ENCODE measurements around the gene GPR162. TPM values are rescaled to one million over a fixed set of nuclear protein-coding genes. Genes with fewer than 3 reads are reported as not detected.
"Not testable (repeated sequence)": the region's sequence is repeated elsewhere in the genome, so short reads cannot be mapped to it uniquely, and the experiment has no call there.

Gene GPR162
- total RNA-seq, 2 experiments from 2014 or later, result not detected

GRCh38 chr12:6874015-6874368 lies 52.4 kb downstream of the GPR162 start:
- H3K4me1 Mint-ChIP-seq, result peaks cover 55% of the 10 kb centered on the region
- DNase-seq, H3K9me3 Mint-ChIP-seq, H3K27me3 Mint-ChIP-seq: not testable (repeated sequence)
- peak overlapping the region; percentile 84 for H3K27ac Mint-ChIP-seq
- peak overlapping the region; percentile 93 for H3K4me3 Mint-ChIP-seq
- POLR2A ChIA-PET, result interaction anchor here (1.2 to 4.4 kb wide), 12 partner anchors 8 to 185 kb away, joined by 3 to 69 read pairs (median 8); partner anchors contain the start of genes C12orf57, LRRC23, MLF2 and RNU7-1
- H3K36me3 Mint-ChIP-seq (ENCODE audit: low read depth), result peaks cover 53% of the 10 kb centered on the region
- CTCF ChIA-PET, result interaction anchor here (1.3 to 8.4 kb wide), 6 partner anchors 18 to 238 kb away, joined by 3 to 120 read pairs (median 14); partner anchors contain the start of genes CD4 and LRRC23

Other genes starting within 250 kb of the GPR162 start
- gene CHD4, start 214.4 kb upstream of the GPR162 start, total RNA-seq, result 100 to 1,000 TPM; 223 to 234 TPM
- gene LPAR5, start 185.9 kb upstream of the GPR162 start, total RNA-seq, result 1 to 10 TPM; 7.8 to 8.0 TPM
- gene ACRBP, start 174.4 kb upstream of the GPR162 start, total RNA-seq, result 1 to 10 TPM; 1.8 TPM
- gene ING4, start 158.7 kb upstream of the GPR162 start, total RNA-seq, result 10 to 100 TPM; 32.2 to 33.8 TPM
- gene ZNF384, start 132.4 kb upstream of the GPR162 start, total RNA-seq, result 10 to 100 TPM; 69.5 to 78.1 TPM
- not detected for gene PIANP, start 121.0 kb upstream of the GPR162 start, total RNA-seq
- 10 to 100 TPM; 28.4 to 29.0 TPM for gene COPS7A, start 97.8 kb upstream of the GPR162 start, total RNA-seq
- 100 to 1,000 TPM; 101 to 108 TPM for gene MLF2, start 68.7 kb upstream of the GPR162 start, total RNA-seq
- 10 to 100 TPM; 47.0 to 49.6 TPM for gene PTMS, start 55.5 kb upstream of the GPR162 start, total RNA-seq
- 10 to 100 TPM; 91.9 TPM for gene LAG3, start 49.3 kb upstream of the GPR162 start, total RNA-seq
- 100 to 1,000 TPM; 324 to 327 TPM for gene CD4, start 32.3 kb upstream of the GPR162 start, total RNA-seq
- under 1 TPM; 0.18 to 0.68 TPM for gene P3H3, start 6.6 kb downstream of the GPR162 start, total RNA-seq
- gene GNB3, start 19.1 kb downstream of the GPR162 start, total RNA-seq, result not detected
- gene CDCA3, start 29.5 kb downstream of the GPR162 start, total RNA-seq, result 100 to 1,000 TPM in 1 of 2 experiments, 10 to 100 TPM in 1; 96.5 to 101 TPM
- 100 to 1,000 TPM in 1 of 2 experiments, 10 to 100 TPM in 1; 91.4 to 109 TPM for gene USP5, start 30.3 kb downstream of the GPR162 start, total RNA-seq
- 1,000 to 10,000 TPM; 1,228 to 1,253 TPM for gene TPI1, start 45.7 kb downstream of the GPR162 start, total RNA-seq
- 10 to 100 TPM; 11.1 to 11.2 TPM for gene SPSB2, start 51.5 kb downstream of the GPR162 start, total RNA-seq
- 1 to 10 TPM; 5.7 to 6.1 TPM for gene LRRC23, start 83.0 kb downstream of the GPR162 start, total RNA-seq
- 100 to 1,000 TPM; 206 to 207 TPM for gene ENO2, start 92.8 kb downstream of the GPR162 start, total RNA-seq
- gene ATN1, start 106.1 kb downstream of the GPR162 start, total RNA-seq, result 10 to 100 TPM; 33.9 to 34.6 TPM
- gene RNU7-1, start 122.0 kb downstream of the GPR162 start, total RNA-seq, result not detected
- gene C12orf57, start 122.2 kb downstream of the GPR162 start, total RNA-seq, result 100 to 1,000 TPM; 141 TPM
- gene PTPN6, start 129.5 kb downstream of the GPR162 start, total RNA-seq, result 100 to 1,000 TPM; 295 to 299 TPM
- gene PHB2, start 148.8 kb downstream of the GPR162 start, total RNA-seq, result 100 to 1,000 TPM; 194 to 196 TPM
- 10 to 100 TPM; 39.4 to 50.2 TPM for gene EMG1, start 149.1 kb downstream of the GPR162 start, total RNA-seq
- gene LPCAT3, start 196.7 kb downstream of the GPR162 start, total RNA-seq, result 10 to 100 TPM; 34.6 to 37.0 TPM
- gene C1S, start 238.9 kb downstream of the GPR162 start, total RNA-seq, result 1 to 10 TPM; 1.7 TPM